Tibial nerve (tissue), 4 donors: ENCODE results near the gene HLA-E.

ENCODE experiments used
- CTCF ChIP-seq, 5 experiments: fragments of 200-600 bp in 3 of 5; fragments of 450-650 bp in 2 of 5; sonication (generic) in 3 of 5; IDR thresholded peaks; one replicate each; pipeline ENCODE4 v1.5.1; 2016 to 2019; ENCODE audit warnings: antibody characterized with exemption in 5 of 5, mild to moderate bottlenecking in 3 of 5, moderate library complexity in 2 of 5
- EP300 ChIP-seq, 2 donors: sonication (generic); formaldehyde crosslinking; IDR thresholded peaks; one replicate each; pipeline ENCODE4 v1.6.1; 2017; ENCODE audit warnings: antibody characterized with exemption in 2 of 2, mild to moderate bottlenecking in 1 of 2
- POLR2A ChIP-seq, 2 donors: fragments of 450-650 bp; IDR thresholded peaks; one replicate each; pipeline ENCODE4 v1.6.1; 2017; ENCODE audit warnings: antibody characterized with exemption in 2 of 2, mild to moderate bottlenecking in 2 of 2, moderate library complexity in 2 of 2

DNA sequence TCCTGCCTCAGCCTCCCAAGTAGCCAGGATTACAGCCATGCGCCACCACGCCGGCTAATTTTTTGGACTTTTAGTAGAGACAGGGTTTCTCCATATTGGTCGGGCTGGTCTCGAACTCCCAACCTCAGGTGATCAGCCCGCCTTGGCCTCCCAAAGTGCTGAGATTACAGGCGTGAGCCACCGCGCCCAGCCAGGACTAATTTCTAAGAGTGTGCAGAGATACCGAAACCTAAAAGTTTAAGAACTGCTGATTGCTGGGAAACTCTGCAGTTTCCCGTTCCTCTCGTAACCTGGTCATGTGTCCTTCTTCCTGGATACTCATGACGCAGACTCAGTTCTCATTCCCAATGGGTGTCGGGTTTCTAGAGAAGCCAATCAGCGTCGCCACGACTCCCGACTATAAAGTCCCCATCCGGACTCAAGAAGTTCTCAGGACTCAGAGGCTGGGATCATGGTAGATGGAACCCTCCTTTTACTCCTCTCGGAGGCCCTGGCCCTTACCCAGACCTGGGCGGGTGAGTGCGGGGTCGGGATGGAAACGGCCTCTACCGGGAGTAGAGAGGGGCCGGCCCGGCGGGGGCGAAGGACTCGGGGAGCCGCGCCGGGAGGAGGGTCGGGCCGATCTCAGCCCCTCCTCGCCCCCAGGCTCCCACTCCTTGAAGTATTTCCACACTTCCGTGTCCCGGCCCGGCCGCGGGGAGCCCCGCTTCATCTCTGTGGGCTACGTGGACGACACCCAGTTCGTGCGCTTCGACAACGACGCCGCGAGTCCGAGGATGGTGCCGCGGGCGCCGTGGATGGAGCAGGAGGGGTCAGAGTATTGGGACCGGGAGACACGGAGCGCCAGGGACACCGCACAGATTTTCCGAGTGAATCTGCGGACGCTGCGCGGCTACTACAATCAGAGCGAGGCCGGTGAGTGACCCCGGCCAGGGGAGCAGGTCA lies at the start of gene HLA-E:
- peak in 2 of 5 experiments; percentile 22 to 49 for TF ChIP-seq CTCF (IDR thresholded peaks at IDR 0.05)
- peak; percentile 98 to 99 for TF ChIP-seq POLR2A (IDR thresholded peaks at IDR 0.05)
- TF ChIP-seq EP300 (IDR thresholded peaks at IDR 0.05), result peak; percentile 92 to 100
